DOHH2 (cell line): ENCODE measurements around the gene TBX21.

ENCODE experiments used
- H3F3A ChIP-seq: fragments of 200-600 bp; sonication (generic), shearing (Covaris generic); 2 replicates; pipeline ENCODE4 v1.6.0; 2016; ENCODE audit warnings: antibody characterized with exemption, mild to moderate bottlenecking; ENCODE audit not compliant: control insufficient read depth, insufficient read depth
- H3K27ac ChIP-seq: fragments of 200-600 bp; sonication (generic); 2 replicates; pipeline ENCODE4 v1.5.1; 2014; ENCODE audit warnings: low read depth, mild to moderate bottlenecking, low read length, moderate library complexity
- H3K27me3 ChIP-seq: fragments of 200-600 bp; sonication (generic); 2 replicates; pipeline ENCODE4 v1.6.1; 2014; ENCODE audit warnings: mild to moderate bottlenecking, low read length, mixed read lengths; ENCODE audit not compliant: control insufficient read depth
- H3K36me3 ChIP-seq: fragments of 200-600 bp; sonication (generic); 2 replicates; pipeline ENCODE4 v1.6.1; 2014; ENCODE audit warnings: mild to moderate bottlenecking, low read length, moderate library complexity, mixed read lengths; ENCODE audit not compliant: control insufficient read depth
- H3K4me1 ChIP-seq: fragments of 200-600 bp; sonication (generic); 2 replicates; pipeline ENCODE4 v1.6.1; 2014; ENCODE audit warnings: mild to moderate bottlenecking, low read length, mixed read lengths; ENCODE audit not compliant: control insufficient read depth
- H3K4me2 ChIP-seq: fragments of 200-600 bp; sonication (generic); 2 replicates; pipeline ENCODE4 v1.6.0; 2014; ENCODE audit warnings: mild to moderate bottlenecking, low read length, moderate library complexity
- H3K4me3 ChIP-seq: fragments of 200-600 bp; sonication (generic); 2 replicates; pipeline ENCODE4 v1.5.1; 2014; ENCODE audit warnings: mild to moderate bottlenecking, low read length, mixed read lengths
- H3K79me2 ChIP-seq: fragments of 200-600 bp; sonication (generic); 2 replicates; pipeline ENCODE4 v1.6.1; 2014; ENCODE audit warnings: mild to moderate bottlenecking, low read length, mixed read lengths; ENCODE audit not compliant: control insufficient read depth
- H3K9me2 ChIP-seq: fragments of 200-600 bp; sonication (generic); replicated peaks from 2 replicates; pipeline ENCODE4 v1.6.1; 2014; ENCODE audit warnings: mild to moderate bottlenecking, low read length, mixed read lengths; ENCODE audit not compliant: control insufficient read depth
- H3K9me3 ChIP-seq: fragments of 200-600 bp; sonication (generic); 2 replicates; pipeline ENCODE4 v1.6.1; 2014; ENCODE audit warnings: antibody characterized with exemption, low read length, mixed read lengths; ENCODE audit not compliant: control insufficient read depth, insufficient read depth
- H4K20me1 ChIP-seq: fragments of 200-600 bp; sonication (generic); 2 replicates; pipeline ENCODE4 v1.6.0; 2014; ENCODE audit warnings: low read depth, mild to moderate bottlenecking, antibody characterized with exemption, low read length, moderate library complexity; ENCODE audit not compliant: control insufficient read depth, insufficient read depth
- CTCF ChIP-seq: fragments of 200-600 bp; sonication (generic); IDR thresholded peaks from one replicate; pipeline ENCODE4 v1.5.1; 2014; ENCODE audit warnings: antibody characterized with exemption, mild to moderate bottlenecking, low read depth, low read length; ENCODE audit not compliant: poor library complexity, severe bottlenecking
- EZH2phosphoT487 ChIP-seq: fragments of 200-600 bp; sonication (generic); IDR thresholded peaks from 2 replicates; pipeline ENCODE4 v1.6.1; 2017; ENCODE audit warnings: borderline replicate concordance, mild to moderate bottlenecking, antibody characterized with exemption, low read length, moderate library complexity, mixed read lengths

The TBX21 gene

GRCh38 chr17:47709594-47709993 lies 23.4 kb upstream of the TBX21 start:
- Histone ChIP-seq H3K9me2 (no peaks in the 10 kb centered on the region), H3K4me1 (peaks cover 28% of the 10 kb centered on the region), H3K9me3 (no peaks in the 10 kb centered on the region), H3K27ac (no peak overlapping the region), H3K79me2 (no peaks in the 10 kb centered on the region), H3K4me3 (no peak overlapping the region), H3K27me3 (peaks cover 8% of the 10 kb centered on the region; the same call in 1 of the 2 replicates), H3K4me2 (no peak overlapping the region), H3F3A (no peaks in the 10 kb centered on the region; the same call in 1 of the 2 replicates), H3K36me3 (no peaks in the 10 kb centered on the region), H4K20me1 (no peaks in the 10 kb centered on the region; the same call in 1 of the 2 replicates)
- TF ChIP-seq EZH2phosphoT487 (no peak), CTCF (no peak)

GRCh38 chr17:47711366-47712099 lies 21.5 kb upstream of the TBX21 start:
- TF ChIP-seq EZH2phosphoT487, result no peak
- Histone ChIP-seq H3K4me3 (no peak overlapping the region), H3K9me2 (no peaks in the 10 kb centered on the region), H3K79me2 (no peaks in the 10 kb centered on the region), H3K4me2 (no peak overlapping the region), H3K9me3 (no peaks in the 10 kb centered on the region), H3K27ac (no peak overlapping the region), H4K20me1 (no peaks in the 10 kb centered on the region), H3F3A (no peaks in the 10 kb centered on the region), H3K4me1 (peaks cover 21% of the 10 kb centered on the region), H3K27me3 (peaks cover 14% of the 10 kb centered on the region), H3K36me3 (no peaks in the 10 kb centered on the region)

GRCh38 chr17:47712330-47713023 lies 20.6 kb upstream of the TBX21 start:
- H3K36me3 ChIP-seq, result no peaks in the 10 kb centered on the region
- no peaks in the 10 kb centered on the region for H3K9me3 ChIP-seq
- H3K79me2 ChIP-seq, result no peaks in the 10 kb centered on the region
- H3K4me1 ChIP-seq, result peaks cover 15% of the 10 kb centered on the region
- no peak overlapping the region for H3K27ac ChIP-seq
- H3K27me3 ChIP-seq, result peaks cover 20% of the 10 kb centered on the region
- H3K4me3 ChIP-seq, result no peak overlapping the region
- TF ChIP-seq CTCF, result no peak
- TF ChIP-seq EZH2phosphoT487, result no peak
- H4K20me1 ChIP-seq, result no peaks in the 10 kb centered on the region
- no peaks in the 10 kb centered on the region for H3F3A ChIP-seq
- no peaks in the 10 kb centered on the region for H3K9me2 ChIP-seq
- H3K4me2 ChIP-seq, result no peak overlapping the region
